Measurements from ENCODE around the gene ANXA1.

ANXA1 gene

GRCh38 chr9:73151653-73152542 lies at the start of gene ANXA1:
ANXA1 (plus strand) TSS chr9:73151865; CDS start chr9:73158536, 6,671 bp downstream.
- no peak for DNase-seq

GRCh38 chr9:73104342-73104741 lies 47.3 kb upstream of the ANXA1 start:
- no peak for DNase-seq

GRCh38 chr9:73104921-73105320 lies 46.7 kb upstream of the ANXA1 start:
- DNase-seq = no peak

- DNase-seq = peak; percentile 52 to 66
These were observed 44.1 kb upstream of the ANXA1 start for GRCh38 chr9:73107489-73108069.

- DNase-seq = no peak
These were observed 37.6 kb upstream of the ANXA1 start for GRCh38 chr9:73114058-73114457.

GRCh38 chr9:73114958-73115357 lies 36.7 kb upstream of the ANXA1 start:
- DNase-seq = no peak

- DNase-seq = no peak
These were observed 35.6 kb upstream of the ANXA1 start for GRCh38 chr9:73116031-73116430.

GRCh38 chr9:73116880-73117279 lies 34.8 kb upstream of the ANXA1 start:
- DNase-seq = no peak

GRCh38 chr9:73118286-73118685 lies 33.4 kb upstream of the ANXA1 start:
- DNase-seq = no peak

GRCh38 chr9:73118898-73119554 lies 32.6 kb upstream of the ANXA1 start:
- no peak for DNase-seq

- no peak for DNase-seq
These were observed 30.2 kb upstream of the ANXA1 start for GRCh38 chr9:73121375-73121935.

- no peak for DNase-seq
These were observed 26.0 kb upstream of the ANXA1 start for GRCh38 chr9:73125651-73126050.

GRCh38 chr9:73129941-73130685 lies 21.6 kb upstream of the ANXA1 start:
- no peak for DNase-seq

- DNase-seq = no peak
These were observed 20.2 kb upstream of the ANXA1 start for GRCh38 chr9:73131461-73131860.

- peak; percentile 57 to 65 for DNase-seq
These were observed 19.5 kb upstream of the ANXA1 start for GRCh38 chr9:73132034-73132776.

GRCh38 chr9:73133022-73133651 lies 18.5 kb upstream of the ANXA1 start:
- no peak for DNase-seq

GRCh38 chr9:73133921-73134407 lies 17.7 kb upstream of the ANXA1 start:
- no peak for DNase-seq

GRCh38 chr9:73135394-73135793 lies 16.3 kb upstream of the ANXA1 start:
- DNase-seq = no peak

- no peak for DNase-seq
These were observed 14.3 kb upstream of the ANXA1 start for GRCh38 chr9:73137286-73137899.

- DNase-seq = no peak
These were observed 13.8 kb upstream of the ANXA1 start for GRCh38 chr9:73137914-73138313.

- no peak for DNase-seq
These were observed 13.1 kb upstream of the ANXA1 start for GRCh38 chr9:73138516-73138915.
